ENCODE measurements around the gene MAML1.
A peak's percentile ranks its signal among the peaks of the same experiment; 100 is the strongest.

MAML1 gene

DNA sequence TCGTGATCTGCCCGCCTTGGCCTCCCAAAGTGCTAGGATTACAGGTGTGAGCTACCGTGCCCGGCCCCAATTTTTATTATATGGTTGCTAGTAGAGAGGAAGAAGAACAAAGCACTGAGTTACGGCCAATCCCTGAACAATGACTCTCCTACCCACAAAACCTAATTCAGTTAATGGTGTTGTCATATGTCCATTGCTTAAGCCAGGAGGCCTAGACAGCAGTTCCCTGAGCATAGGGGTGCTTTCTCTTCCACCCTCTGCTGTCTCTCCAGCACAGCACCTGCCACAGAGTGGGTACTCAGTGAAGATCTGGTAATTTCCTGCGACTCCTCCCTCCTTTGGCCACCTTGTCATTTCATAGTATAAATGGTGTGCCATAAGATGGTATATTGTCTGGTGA lies 39.7 kb downstream of the MAML1 start:
- ChIA-PET POLR2A (no interaction called here), CTCF (interaction anchor here (2.1 to 12.6 kb wide), 3 partner anchors 8 to 23 kb away, joined by 7 to 211 read pairs (median 139); partner anchors contain the start of gene LTC4S)
- WGBS (ENCODE audit: insufficient coverage) = no CpG with 5 or more reads among the region's 6 CpGs
- Histone ChIP-seq H3K9me3 (ENCODE audit: control extremely low read depth in 1 of 5, control insufficient read depth in 4 of 5, insufficient read depth in 2 of 5, low read depth in 1 of 5, low read length in 4 of 5) (no peaks in the 10 kb centered on the region), H3K4me1 (ENCODE audit: control extremely low read depth in 1 of 4, control insufficient read depth in 4 of 4, insufficient read depth in 4 of 4, low read length in 3 of 4) (peaks cover 2 to 31% (median 11%) of the 10 kb centered on the region in 4 experiments), H3K27me3 (replicated peaks in 2 of 5; ENCODE audit: control insufficient read depth in 4 of 5, insufficient read depth in 5 of 5, low read length in 4 of 5) (no peaks in the 10 kb centered on the region), H3K27ac (ENCODE audit: insufficient read depth in 1 of 2, low read depth in 1 of 2, low read length in 2 of 2, poor library complexity in 1 of 2, severe bottlenecking in 2 of 2) (no peak overlapping the region), H3K36me3 (ENCODE audit: control insufficient read depth in 4 of 4, insufficient read depth in 4 of 4, low read length in 3 of 4) (peaks cover 24 to 81% (median 61%) of the 10 kb centered on the region in 4 experiments), H3K4me3 (ENCODE audit: control insufficient read depth in 1 of 7, extremely low read depth in 1 of 7, insufficient read depth in 4 of 7, low read depth in 2 of 7, low read length in 6 of 7) (no peak overlapping the region)
- no peak for DNase-seq

DNA sequence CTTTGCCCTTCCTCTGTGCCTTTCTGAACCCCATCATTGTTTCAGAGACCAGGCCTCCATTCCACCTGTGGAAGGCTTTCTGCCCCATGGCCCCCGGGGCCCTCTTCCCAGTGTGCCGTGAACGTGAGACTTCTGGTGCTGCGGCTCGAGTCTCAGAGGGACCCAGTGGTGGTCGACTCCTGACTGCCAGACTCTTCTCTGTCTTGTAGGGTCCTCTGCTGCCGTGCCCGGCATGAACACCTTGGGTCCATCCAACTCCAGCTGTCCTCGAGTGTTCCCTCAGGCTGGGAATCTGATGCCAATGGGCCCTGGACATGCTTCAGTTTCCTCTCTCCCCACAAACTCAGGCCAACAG lies 41.0 kb downstream of the MAML1 start:
- ChIA-PET CTCF (interaction anchor here (0.8 kb wide), 1 partner anchor 10 kb away, joined by 4 read pairs; no protein-coding TSS in a partner anchor), POLR2A (no interaction called here)
- peaks cover 0 to 34% (median 15%) of the 10 kb centered on the region in 4 experiments for H3K4me1 ChIP-seq (ENCODE audit: control extremely low read depth in 1 of 4, control insufficient read depth in 4 of 4, insufficient read depth in 4 of 4, low read length in 3 of 4)
- H3K27ac ChIP-seq (ENCODE audit: insufficient read depth in 1 of 2, low read depth in 1 of 2, low read length in 2 of 2, poor library complexity in 1 of 2, severe bottlenecking in 2 of 2) = no peak overlapping the region
- 97% methylated on average over 9 of the region's 9 CpGs for WGBS (ENCODE audit: insufficient coverage)
- H3K36me3 ChIP-seq (ENCODE audit: control insufficient read depth in 4 of 4, insufficient read depth in 4 of 4, low read length in 3 of 4) = peaks cover 24 to 86% (median 61%) of the 10 kb centered on the region in 4 experiments
- no peak for DNase-seq
- H3K9me3 ChIP-seq (ENCODE audit: control extremely low read depth in 1 of 5, control insufficient read depth in 4 of 5, insufficient read depth in 2 of 5, low read depth in 1 of 5, low read length in 4 of 5) = no peaks in the 10 kb centered on the region
- H3K27me3 ChIP-seq (replicated peaks in 2 of 5; ENCODE audit: control insufficient read depth in 4 of 5, insufficient read depth in 5 of 5, low read length in 4 of 5) = no peaks in the 10 kb centered on the region
- H3K4me3 ChIP-seq (ENCODE audit: control insufficient read depth in 1 of 7, extremely low read depth in 1 of 7, insufficient read depth in 4 of 7, low read depth in 2 of 7, low read length in 6 of 7) = no peak overlapping the region

DNA sequence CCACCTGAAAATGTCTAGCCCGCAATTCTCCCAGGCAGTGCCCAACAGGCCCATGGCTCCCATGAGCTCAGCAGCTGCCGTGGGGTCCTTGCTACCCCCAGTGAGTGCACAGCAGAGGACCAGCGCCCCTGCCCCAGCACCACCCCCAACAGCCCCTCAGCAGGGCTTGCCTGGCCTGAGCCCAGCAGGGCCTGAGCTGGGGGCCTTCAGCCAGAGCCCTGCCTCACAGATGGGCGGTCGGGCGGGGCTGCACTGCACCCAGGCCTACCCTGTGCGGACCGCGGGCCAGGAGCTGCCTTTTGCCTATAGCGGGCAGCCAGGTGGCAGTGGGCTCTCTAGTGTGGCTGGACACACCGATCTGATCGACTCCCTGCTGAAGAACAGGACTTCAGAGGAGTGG lies 41.8 kb downstream of the MAML1 start:
- WGBS (ENCODE audit: insufficient coverage) = 100% methylated on average over 6 of the region's 12 CpGs
- DNase-seq = no peak
- no peaks in the 10 kb centered on the region for H3K9me3 ChIP-seq (ENCODE audit: control extremely low read depth in 1 of 5, control insufficient read depth in 4 of 5, insufficient read depth in 2 of 5, low read depth in 1 of 5, low read length in 4 of 5)
- no peak overlapping the region for H3K4me3 ChIP-seq (ENCODE audit: control insufficient read depth in 1 of 7, extremely low read depth in 1 of 7, insufficient read depth in 4 of 7, low read depth in 2 of 7, low read length in 6 of 7)
- peaks cover 0 to 36% (median 15%) of the 10 kb centered on the region in 4 experiments for H3K4me1 ChIP-seq (ENCODE audit: control extremely low read depth in 1 of 4, control insufficient read depth in 4 of 4, insufficient read depth in 4 of 4, low read length in 3 of 4)
- CTCF ChIA-PET = interaction anchor here (0.8 to 3.7 kb wide), 3 partner anchors 9 to 11 kb away, joined by 4 to 9 read pairs (median 4); no protein-coding TSS in a partner anchor
- no peak overlapping the region for H3K27ac ChIP-seq (ENCODE audit: insufficient read depth in 1 of 2, low read depth in 1 of 2, low read length in 2 of 2, poor library complexity in 1 of 2, severe bottlenecking in 2 of 2)
- no peaks in the 10 kb centered on the region for H3K27me3 ChIP-seq (replicated peaks in 2 of 5; ENCODE audit: control insufficient read depth in 4 of 5, insufficient read depth in 5 of 5, low read length in 4 of 5)
- H3K36me3 ChIP-seq (ENCODE audit: control insufficient read depth in 4 of 4, insufficient read depth in 4 of 4, low read length in 3 of 4) = peaks cover 22 to 82% (median 57%) of the 10 kb centered on the region in 4 experiments
- POLR2A ChIA-PET = no interaction called here

DNA sequence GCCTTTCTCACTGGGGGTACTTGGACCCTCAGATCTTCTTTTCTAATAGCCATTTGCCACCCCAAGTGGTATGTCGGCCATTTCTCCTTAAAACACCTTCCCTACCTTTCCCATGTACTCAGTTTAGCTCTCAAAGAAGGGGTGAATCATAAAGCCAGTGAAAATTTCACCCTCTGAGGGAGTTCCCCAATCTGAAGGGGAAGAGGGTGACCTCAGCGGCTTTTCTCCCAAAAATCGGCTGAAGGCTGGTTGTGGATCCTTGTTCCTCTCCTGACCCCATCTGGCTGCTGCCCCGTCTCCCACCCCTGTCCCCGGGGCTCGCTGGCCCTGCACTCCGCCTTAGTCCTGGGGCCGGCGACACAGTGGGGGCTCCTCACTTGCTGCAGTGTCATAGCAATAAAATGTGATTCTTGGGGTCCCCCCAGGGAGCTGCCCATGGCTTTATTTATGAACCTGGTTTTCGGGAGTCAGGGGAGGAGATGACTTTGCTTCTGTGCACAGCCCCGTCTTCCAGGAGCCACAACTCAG lies 43.9 kb downstream of the MAML1 start:
- H3K4me3 ChIP-seq (ENCODE audit: control insufficient read depth in 1 of 7, extremely low read depth in 1 of 7, insufficient read depth in 4 of 7, low read depth in 2 of 7, low read length in 6 of 7) = no peak overlapping the region
- H3K36me3 ChIP-seq (ENCODE audit: control insufficient read depth in 4 of 4, insufficient read depth in 4 of 4, low read length in 3 of 4) = peaks cover 10 to 72% (median 54%) of the 10 kb centered on the region in 4 experiments
- DNase-seq = no peak
- CTCF ChIA-PET = interaction anchor here (1.0 to 11.8 kb wide), 6 partner anchors 9 to 30 kb away, joined by 3 to 139 read pairs (median 8); partner anchors contain the start of gene LTC4S
- no peaks in the 10 kb centered on the region for H3K27me3 ChIP-seq (replicated peaks in 2 of 5; ENCODE audit: control insufficient read depth in 4 of 5, insufficient read depth in 5 of 5, low read length in 4 of 5)
- no peaks in the 10 kb centered on the region for H3K9me3 ChIP-seq (ENCODE audit: control extremely low read depth in 1 of 5, control insufficient read depth in 4 of 5, insufficient read depth in 2 of 5, low read depth in 1 of 5, low read length in 4 of 5)
- WGBS (ENCODE audit: insufficient coverage) = 98% methylated on average over 9 of the region's 11 CpGs
- H3K4me1 ChIP-seq (ENCODE audit: control extremely low read depth in 1 of 4, control insufficient read depth in 4 of 4, insufficient read depth in 4 of 4, low read length in 3 of 4) = peaks cover 0 to 33% (median 11%) of the 10 kb centered on the region in 4 experiments
- POLR2A ChIA-PET = no interaction called here
- no peak overlapping the region for H3K27ac ChIP-seq (ENCODE audit: insufficient read depth in 1 of 2, low read depth in 1 of 2, low read length in 2 of 2, poor library complexity in 1 of 2, severe bottlenecking in 2 of 2)

DNA sequence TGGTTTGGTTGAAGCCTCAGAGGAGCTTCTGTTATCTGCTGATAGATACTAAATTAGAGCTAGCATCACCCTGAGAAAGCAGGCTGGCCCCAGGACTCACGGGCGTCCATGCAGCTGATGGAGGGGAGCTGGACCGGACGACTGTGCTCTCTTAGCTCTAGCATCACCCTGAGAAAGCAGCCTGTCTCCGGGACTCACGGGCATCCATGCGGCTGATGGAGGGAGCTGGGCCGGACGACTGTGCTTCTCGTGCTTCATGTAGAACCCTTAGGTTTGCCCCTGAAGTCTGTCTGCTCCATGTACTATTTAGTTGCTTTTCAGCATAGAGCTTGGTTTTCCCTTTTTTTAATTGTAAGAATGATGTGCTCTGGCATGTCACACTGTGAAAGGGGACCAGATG lies 44.8 kb downstream of the MAML1 start:
- POLR2A ChIA-PET = interaction anchor here (0.8 kb wide), 1 partner anchor 15 kb away, joined by 3 read pairs; no protein-coding TSS in a partner anchor
- 97% methylated on average over 10 of the region's 10 CpGs for WGBS (ENCODE audit: insufficient coverage)

DNA sequence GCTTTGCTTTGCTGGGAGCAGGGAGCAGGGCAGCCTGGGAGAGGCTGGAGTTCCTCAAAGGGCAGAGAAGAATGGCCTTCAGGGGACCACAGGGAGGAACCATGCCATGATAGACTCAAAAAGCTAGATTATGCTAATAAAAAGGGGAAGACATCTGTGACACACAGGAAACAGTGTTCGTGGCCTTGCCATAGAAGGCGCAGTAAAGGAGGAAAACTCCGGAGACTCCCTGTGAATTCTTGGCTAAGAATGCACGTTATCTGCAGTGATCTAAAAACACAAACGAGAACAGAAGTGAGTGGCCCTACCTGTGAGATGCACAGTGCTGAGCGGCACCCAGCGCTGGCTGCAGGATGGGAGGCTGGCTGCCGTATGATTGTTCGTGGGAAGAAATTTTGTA lies 45.3 kb downstream of the MAML1 start:
- no peaks in the 10 kb centered on the region for H3K27me3 ChIP-seq (replicated peaks in 2 of 5; ENCODE audit: control insufficient read depth in 4 of 5, insufficient read depth in 5 of 5, low read length in 4 of 5)
- WGBS (ENCODE audit: insufficient coverage) = 52% methylated on average over 9 of the region's 9 CpGs
- peak in 1 of 3 donors; percentile 35 for DNase-seq
- no peak overlapping the region for H3K27ac ChIP-seq (ENCODE audit: insufficient read depth in 1 of 2, low read depth in 1 of 2, low read length in 2 of 2, poor library complexity in 1 of 2, severe bottlenecking in 2 of 2)
- H3K36me3 ChIP-seq (ENCODE audit: control insufficient read depth in 4 of 4, insufficient read depth in 4 of 4, low read length in 3 of 4) = peaks cover 6 to 71% (median 48%) of the 10 kb centered on the region in 4 experiments
- H3K4me1 ChIP-seq (ENCODE audit: control extremely low read depth in 1 of 4, control insufficient read depth in 4 of 4, insufficient read depth in 4 of 4, low read length in 3 of 4) = peaks cover 0 to 33% (median 10%) of the 10 kb centered on the region in 4 experiments
- no peaks in the 10 kb centered on the region for H3K9me3 ChIP-seq (ENCODE audit: control extremely low read depth in 1 of 5, control insufficient read depth in 4 of 5, insufficient read depth in 2 of 5, low read depth in 1 of 5, low read length in 4 of 5)
- POLR2A ChIA-PET = interaction anchor here (0.8 kb wide), 1 partner anchor 14 kb away, joined by 3 read pairs; no protein-coding TSS in a partner anchor
- CTCF ChIA-PET = interaction anchor here (1.2 to 11.8 kb wide), 6 partner anchors 8 to 23 kb away, joined by 3 to 139 read pairs (median 8); partner anchors contain the start of gene LTC4S
- H3K4me3 ChIP-seq (ENCODE audit: control insufficient read depth in 1 of 7, extremely low read depth in 1 of 7, insufficient read depth in 4 of 7, low read depth in 2 of 7, low read length in 6 of 7) = no peak overlapping the region

More for the DNA sequence above, 44.8 kb downstream of the MAML1 start:
- CTCF ChIA-PET = interaction anchor here (1.2 to 11.8 kb wide), 6 partner anchors 8 to 24 kb away, joined by 3 to 139 read pairs (median 8); partner anchors contain the start of gene LTC4S
- H3K9me3 ChIP-seq (ENCODE audit: control extremely low read depth in 1 of 5, control insufficient read depth in 4 of 5, insufficient read depth in 2 of 5, low read depth in 1 of 5, low read length in 4 of 5) = no peaks in the 10 kb centered on the region
- peaks cover 0 to 33% (median 10%) of the 10 kb centered on the region in 4 experiments for H3K4me1 ChIP-seq (ENCODE audit: control extremely low read depth in 1 of 4, control insufficient read depth in 4 of 4, insufficient read depth in 4 of 4, low read length in 3 of 4)
- DNase-seq = no peak
- no peak overlapping the region for H3K27ac ChIP-seq (ENCODE audit: insufficient read depth in 1 of 2, low read depth in 1 of 2, low read length in 2 of 2, poor library complexity in 1 of 2, severe bottlenecking in 2 of 2)
- no peaks in the 10 kb centered on the region for H3K27me3 ChIP-seq (replicated peaks in 2 of 5; ENCODE audit: control insufficient read depth in 4 of 5, insufficient read depth in 5 of 5, low read length in 4 of 5)
- H3K4me3 ChIP-seq (ENCODE audit: control insufficient read depth in 1 of 7, extremely low read depth in 1 of 7, insufficient read depth in 4 of 7, low read depth in 2 of 7, low read length in 6 of 7) = no peak overlapping the region
- H3K36me3 ChIP-seq (ENCODE audit: control insufficient read depth in 4 of 4, insufficient read depth in 4 of 4, low read length in 3 of 4) = peaks cover 8 to 71% (median 51%) of the 10 kb centered on the region in 4 experiments

DNA sequence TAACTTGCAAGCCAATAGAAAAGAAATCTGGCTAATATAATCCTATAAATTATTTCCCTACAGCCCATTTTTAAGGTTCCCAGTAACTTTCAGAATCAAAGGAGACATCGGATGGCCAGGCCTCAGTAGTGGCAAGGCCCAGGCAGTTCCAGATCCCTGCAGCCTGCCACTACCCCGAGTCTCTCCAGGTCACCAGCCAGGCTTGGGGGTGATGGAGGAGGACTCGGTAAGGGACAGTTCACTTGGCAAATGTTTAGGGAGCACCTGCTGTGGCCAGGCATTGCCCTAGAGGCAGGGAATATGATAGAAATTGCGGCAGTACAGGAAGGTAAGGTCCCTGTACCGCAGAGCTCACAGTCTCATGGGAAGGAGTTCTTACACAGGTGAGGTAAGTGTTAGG lies 46.0 kb downstream of the MAML1 start:
- H3K27me3 ChIP-seq (replicated peaks in 2 of 5; ENCODE audit: control insufficient read depth in 4 of 5, insufficient read depth in 5 of 5, low read length in 4 of 5) = no peaks in the 10 kb centered on the region
- peaks cover 6 to 64% (median 42%) of the 10 kb centered on the region in 4 experiments for H3K36me3 ChIP-seq (ENCODE audit: control insufficient read depth in 4 of 4, insufficient read depth in 4 of 4, low read length in 3 of 4)
- DNase-seq = no peak
- ChIA-PET CTCF (interaction anchor here (3.0 to 11.8 kb wide), 2 partner anchors 10 to 13 kb away, joined by 10 to 139 read pairs; no protein-coding TSS in a partner anchor), POLR2A (no interaction called here)
- no peak overlapping the region for H3K27ac ChIP-seq (ENCODE audit: insufficient read depth in 1 of 2, low read depth in 1 of 2, low read length in 2 of 2, poor library complexity in 1 of 2, severe bottlenecking in 2 of 2)
- no peak overlapping the region for H3K4me3 ChIP-seq (ENCODE audit: control insufficient read depth in 1 of 7, extremely low read depth in 1 of 7, insufficient read depth in 4 of 7, low read depth in 2 of 7, low read length in 6 of 7)
- peaks cover 0 to 33% (median 10%) of the 10 kb centered on the region in 4 experiments for H3K4me1 ChIP-seq (ENCODE audit: control extremely low read depth in 1 of 4, control insufficient read depth in 4 of 4, insufficient read depth in 4 of 4, low read length in 3 of 4)
- WGBS (ENCODE audit: insufficient coverage) = 98% methylated on average over 5 of the region's 5 CpGs
- no peaks in the 10 kb centered on the region for H3K9me3 ChIP-seq (ENCODE audit: control extremely low read depth in 1 of 5, control insufficient read depth in 4 of 5, insufficient read depth in 2 of 5, low read depth in 1 of 5, low read length in 4 of 5)
